HG03064 (cell line): ENCODE measurements around the gene TRMT44.
"Not testable (repeated sequence)": the region's sequence is repeated elsewhere in the genome, so short reads cannot be mapped to it uniquely, and the experiment has no call there.

ENCODE experiments used
- ATAC-seq: cut with Tn5 transposase; IDR thresholded peaks from one replicate; pipeline ENCODE4 v1.9.1; 2021; ENCODE audit warnings: low read depth; ENCODE audit not compliant: unreplicated experiment

The TRMT44 gene

GRCh38 chr4:8404791-8405515 lies 35.6 kb upstream of the TRMT44 start:
- ATAC-seq, result no peak

DNA sequence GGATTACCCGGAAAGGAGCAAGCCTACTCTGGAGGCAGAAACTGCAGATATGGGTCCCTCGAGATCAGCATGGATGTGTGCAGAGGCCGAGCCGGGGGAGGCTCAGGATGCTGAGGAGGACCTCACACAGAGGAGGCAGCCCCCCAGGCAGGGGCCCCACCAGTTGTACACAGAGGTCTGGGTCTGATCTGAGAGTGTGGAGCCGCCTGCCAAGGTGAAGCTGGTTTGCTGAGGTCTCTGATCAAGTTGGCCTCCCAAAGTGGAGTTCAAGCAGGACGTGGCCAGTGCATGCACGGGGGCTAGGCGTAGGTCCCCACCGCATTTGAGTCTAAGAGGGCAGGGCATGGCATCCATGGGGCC lies 35.1 kb upstream of the TRMT44 start:
- ATAC-seq, result no peak

DNA sequence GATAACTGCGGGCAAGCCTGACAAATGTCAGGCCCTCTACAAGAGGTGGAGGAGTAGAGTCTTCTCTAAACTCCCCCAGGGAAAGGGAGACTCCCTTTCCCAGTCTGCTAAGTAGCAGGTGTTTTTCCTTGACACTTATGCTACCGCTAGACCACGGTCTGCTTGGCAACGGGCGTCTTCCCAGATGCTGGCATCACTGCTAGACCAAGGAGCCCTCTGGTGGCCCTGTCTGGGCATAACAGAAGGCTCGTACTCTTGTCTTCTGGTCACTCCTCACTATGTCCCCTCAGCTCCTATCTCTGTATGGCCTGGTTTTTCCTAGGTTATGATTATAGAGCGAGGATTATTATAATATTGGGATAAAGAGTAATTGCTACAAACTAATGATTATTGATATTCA lies 33.7 kb upstream of the TRMT44 start:
- ATAC-seq, result not testable (repeated sequence)

DNA sequence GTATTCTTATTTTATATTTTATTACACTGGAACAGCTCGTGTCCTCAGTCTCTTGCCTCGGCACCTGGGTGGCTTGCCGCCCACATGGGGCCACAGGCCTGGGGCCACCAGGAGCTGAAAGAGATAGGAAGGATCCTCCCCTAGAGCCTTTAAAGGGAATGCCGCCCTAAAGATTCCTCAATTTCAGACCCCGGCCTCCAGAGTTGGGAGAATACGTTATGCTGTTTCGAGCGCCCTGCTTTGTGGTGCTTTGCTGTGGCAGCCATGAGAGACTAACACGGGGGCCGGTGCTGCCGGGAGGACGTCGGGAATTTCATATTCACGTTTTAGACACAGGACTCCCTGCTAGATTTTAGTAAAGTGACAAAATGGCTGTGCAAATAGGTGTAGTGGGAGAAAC lies 33.3 kb upstream of the TRMT44 start:
- ATAC-seq, result no peak

DNA sequence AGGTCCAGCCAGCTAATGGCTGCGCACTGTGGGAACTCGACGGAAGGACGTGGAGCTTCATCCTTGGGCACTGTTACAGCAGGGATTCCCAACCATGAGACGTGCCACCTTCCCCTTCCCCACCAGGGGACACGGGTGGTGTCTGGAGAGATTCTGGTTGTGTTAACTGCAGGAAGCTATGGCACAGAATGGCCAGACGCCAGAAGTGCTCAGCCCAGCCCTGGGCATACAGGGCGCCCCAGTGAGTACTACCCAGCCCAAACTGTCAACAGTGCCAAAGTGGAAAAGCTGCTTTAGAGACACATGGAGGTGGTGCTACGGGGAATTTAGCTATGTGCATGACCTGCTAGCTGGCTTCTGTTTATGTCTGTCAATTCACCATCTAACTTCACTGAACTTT lies 32.8 kb upstream of the TRMT44 start:
- no peak for ATAC-seq

- no peak for ATAC-seq
These were observed 31.1 kb upstream of the TRMT44 start for GRCh38 chr4:8409264-8410065.

- ATAC-seq, result no peak
These were observed 30.4 kb upstream of the TRMT44 start for GRCh38 chr4:8410066-8410625.

- no peak for ATAC-seq
These were observed 29.8 kb upstream of the TRMT44 start for GRCh38 chr4:8410641-8411271.

GRCh38 chr4:8411351-8412180 lies 29.0 kb upstream of the TRMT44 start:
- no peak for ATAC-seq

DNA sequence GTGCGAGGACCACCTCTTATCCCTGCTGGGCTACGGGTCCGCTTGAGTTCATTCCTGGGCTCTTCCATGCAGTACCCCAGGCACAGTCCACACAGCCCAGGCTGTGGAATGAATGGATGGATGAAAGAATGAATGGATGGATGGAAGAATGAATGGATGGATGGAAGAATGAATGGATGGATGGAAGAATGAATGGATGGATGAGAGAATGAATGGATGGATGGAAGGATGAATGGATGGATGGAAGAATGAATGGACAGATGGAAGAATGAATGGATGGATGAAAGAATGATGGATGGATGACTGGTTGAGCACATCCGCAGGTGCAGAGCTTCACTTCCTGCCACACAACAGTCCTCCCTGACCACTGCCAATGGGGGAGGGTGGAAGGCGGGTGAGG lies 28.3 kb upstream of the TRMT44 start:
- no peak for ATAC-seq

DNA sequence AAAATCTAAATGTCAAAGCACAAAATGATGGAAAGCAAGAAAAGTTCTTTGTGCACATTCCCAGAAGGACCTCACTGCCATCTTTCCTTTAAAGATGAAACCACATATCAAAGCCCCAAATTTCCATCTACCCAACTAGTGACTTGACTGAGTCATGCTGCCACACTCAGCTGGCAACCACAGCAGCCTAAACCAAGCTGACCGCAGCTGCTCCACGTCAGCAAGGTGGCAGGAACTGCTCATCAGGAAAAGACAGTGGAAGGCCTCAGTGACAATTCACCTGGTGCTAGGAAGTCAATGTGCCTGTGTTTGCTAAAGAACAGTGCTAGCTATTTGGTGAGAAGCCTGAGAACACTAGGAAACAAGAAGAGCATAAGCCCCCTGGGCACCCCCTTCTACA lies 26.2 kb upstream of the TRMT44 start:
- no peak for ATAC-seq

GRCh38 chr4:8417071-8417614 lies 23.4 kb upstream of the TRMT44 start:
- no peak for ATAC-seq

DNA sequence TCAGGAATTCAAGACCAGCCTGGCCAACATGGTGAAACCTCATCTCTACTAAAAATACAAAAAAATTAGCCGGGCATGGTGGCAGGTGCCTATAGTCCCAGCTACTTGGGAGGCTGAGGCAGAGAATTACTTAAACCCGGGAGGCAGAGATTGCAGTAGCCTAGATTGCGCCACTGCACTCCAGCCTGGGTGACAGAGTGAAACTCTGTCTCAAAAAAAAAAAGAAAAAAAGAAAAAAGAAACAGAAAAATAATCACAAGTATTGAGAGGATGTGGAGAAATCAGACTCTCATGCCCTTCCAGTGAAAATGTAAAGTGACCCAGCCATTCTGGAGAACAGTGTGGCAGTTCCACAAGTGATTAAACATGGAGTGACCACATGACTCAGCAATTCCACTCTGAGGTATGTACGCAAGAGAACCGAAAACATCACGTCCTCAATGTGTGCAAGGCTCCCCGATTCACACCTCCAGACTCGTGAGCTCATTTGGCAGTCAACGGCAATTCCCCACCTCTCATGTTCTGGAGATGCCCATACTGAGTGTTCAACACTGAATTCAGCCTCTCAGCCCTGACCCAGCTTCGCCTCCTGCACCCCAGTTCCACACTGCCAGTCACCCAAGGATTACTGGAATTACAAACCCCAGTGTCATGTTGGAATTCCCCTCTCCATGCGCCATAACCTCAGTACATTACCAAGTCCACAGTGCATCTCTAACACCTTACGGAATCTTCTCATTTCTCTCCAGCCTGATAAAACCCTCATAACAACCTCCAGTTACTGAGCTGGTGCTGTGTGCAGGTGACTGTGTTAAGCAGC lies 21.1 kb upstream of the TRMT44 start:
- no peak for ATAC-seq

DNA sequence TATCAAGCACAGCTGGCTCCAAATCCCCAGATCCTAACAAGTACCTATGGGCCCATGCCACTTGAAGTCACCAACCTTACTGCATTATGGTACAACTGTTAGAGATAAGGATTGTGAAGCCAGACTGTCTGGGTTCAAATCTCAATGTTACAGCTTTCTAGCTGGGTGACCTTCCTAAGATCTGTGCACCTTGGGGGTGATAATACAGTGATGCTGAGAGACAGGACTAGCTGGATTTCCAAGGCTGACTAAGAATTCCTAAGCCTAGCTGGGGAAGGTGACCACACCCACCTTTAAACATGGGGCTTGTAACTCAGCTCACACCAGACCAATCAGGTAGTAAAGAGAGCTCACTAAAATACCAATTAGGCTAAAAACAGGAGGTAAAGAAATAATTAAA lies 20.4 kb upstream of the TRMT44 start:
- ATAC-seq, result not testable (repeated sequence)

DNA sequence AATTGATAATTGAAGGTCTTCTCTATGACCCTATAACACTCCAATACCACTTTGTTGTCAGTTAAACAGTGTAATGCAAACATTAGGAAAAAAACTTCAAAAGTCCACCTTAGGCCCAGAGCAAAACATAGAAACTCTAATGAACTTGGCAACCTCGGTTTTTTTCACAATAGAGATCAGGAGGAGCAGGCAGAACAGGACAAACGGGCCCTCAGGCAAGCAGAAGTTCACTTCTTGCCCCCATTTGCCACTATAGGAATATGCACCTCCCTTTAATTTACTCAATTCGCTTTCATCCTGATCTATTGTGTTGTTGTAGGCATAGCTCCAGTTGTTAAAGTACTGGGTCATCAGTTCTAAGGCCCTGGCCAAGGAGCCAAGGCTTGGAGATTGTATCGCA lies 18.2 kb upstream of the TRMT44 start:
- ATAC-seq, result no peak

DNA sequence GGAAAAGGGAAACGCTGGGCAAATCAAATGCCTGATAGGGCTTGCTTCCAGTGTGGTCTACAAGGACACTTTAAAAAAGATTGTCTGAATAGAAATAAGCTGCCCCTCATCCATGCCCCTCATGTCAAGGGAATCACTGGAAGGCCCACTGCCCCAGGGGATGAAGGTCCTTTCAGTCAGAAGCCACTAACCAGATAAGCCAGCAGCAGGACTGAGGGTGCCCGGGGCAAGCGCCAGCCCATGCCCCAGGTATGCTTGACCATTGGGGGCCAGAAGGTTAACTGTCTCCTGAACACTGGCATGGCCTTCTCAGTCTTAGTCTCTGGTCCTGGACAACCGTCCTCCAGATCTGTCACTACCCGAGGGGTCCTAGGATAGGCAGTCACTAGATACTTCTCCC lies 17.8 kb upstream of the TRMT44 start:
- no peak for ATAC-seq

GRCh38 chr4:8427262-8427661 lies 13.3 kb upstream of the TRMT44 start:
- ATAC-seq, result no peak

DNA sequence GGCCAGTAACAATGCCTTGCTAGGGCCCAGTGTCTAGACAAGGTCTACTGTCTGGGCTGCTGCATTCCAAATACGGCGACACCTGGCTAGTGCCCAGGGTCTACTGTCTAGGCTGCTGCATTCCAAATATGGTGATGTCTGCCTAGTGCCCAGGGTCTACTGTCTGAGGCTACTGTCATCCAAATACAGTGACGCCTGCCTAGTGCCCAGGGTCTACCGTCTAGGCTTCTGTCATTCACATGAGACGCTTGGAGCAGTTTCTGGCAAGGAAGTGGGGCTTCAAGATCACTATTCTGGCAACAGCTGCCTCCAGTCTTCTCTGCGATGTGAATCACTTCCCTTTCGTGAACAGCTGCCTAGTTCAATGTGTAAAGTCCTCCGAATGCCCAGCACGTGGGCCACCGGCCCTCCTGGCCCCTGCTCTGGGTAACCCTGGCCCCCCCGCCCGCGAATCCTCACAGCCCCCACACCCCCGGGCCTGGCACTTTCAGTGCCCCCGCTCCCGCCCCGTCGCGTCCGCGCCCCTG lies 12.8 kb upstream of the TRMT44 start:
- ATAC-seq, result peak; percentile 39
